ENCODE measurements around the gene MTR. TPM values are rescaled to one million over a fixed set of nuclear protein-coding genes. Genes with fewer than 3 reads are reported as not detected.

The MTR gene
- total and polyA plus RNA-seq, 9 of the 15 experiments (the other 6 are each of a cell fraction or from before 2014, with no cell fraction given), result 3.4 to 44.3 (median 20.3) TPM

- TF ChIP-seq ZFPM2 (CRISPR knock-in tag; IDR thresholded peaks at IDR 0.05), result no peak
- peak; percentile 96 for TF ChIP-seq ZKSCAN1 (IDR thresholded peaks at IDR 0.05; ENCODE audit: low read depth, low read length)
- no peak for TF ChIP-seq STAT6 (CRISPR knock-in tag; IDR thresholded peaks at IDR 0.05)
- peak; percentile 5; the same call in 1 of the 2 replicates for TF ChIP-seq TEAD2 (tag; IDR thresholded peaks at IDR 0.05)
- peak; percentile 64 for TF ChIP-seq FOXM1 (IDR thresholded peaks at IDR 0.05; ENCODE audit: low read depth)
- TF ChIP-seq FOXM1 (CRISPR knock-in tag; IDR thresholded peaks at IDR 0.05; ENCODE audit: low read depth), result no peak
- no peak for TF ChIP-seq SMARCB1 (IDR thresholded peaks at IDR 0.05; ENCODE audit: insufficient read length, low read depth)
- TF ChIP-seq BRD9 (IDR thresholded peaks at IDR 0.05; ENCODE audit: low read depth, partially characterized antibody), result peak; percentile 88
- TF ChIP-seq ZNF592 (IDR thresholded peaks at IDR 0.05), result peak; percentile 15; the same call in 1 of the 2 replicates
- TF ChIP-seq SRSF7 (optimal IDR thresholded peaks at IDR 0.05; ENCODE audit: low read depth, low read length), result no peak
- TF ChIP-seq BACH1 (tag; IDR thresholded peaks at IDR 0.05), result 0 out of 2 replicates have a peak, but pooled peaks have one; percentile 27
- TF ChIP-seq ZBTB9 (CRISPR knock-in tag; IDR thresholded peaks at IDR 0.05), result no peak
- TF ChIP-seq EP300 (IDR thresholded peaks at IDR 0.05; ENCODE audit: low read length), result no peak
Observed at GRCh38 chr1:236794585-236795034, 482 bp upstream of the MTR start (continued).

Data from K562 (cell line).